Liver (tissue), 9 donors: ENCODE measurements around the gene USP53. TPM values are rescaled to one million over a fixed set of nuclear protein-coding genes. Genes with fewer than 3 reads are reported as not detected.

ENCODE experiments used
- DNase-seq: peaks from one replicate; pipeline ENCODE4 v3.0.0-alpha.2; 2017; ENCODE audit warnings: low spot score
- H3K27ac ChIP-seq, 2 donors: one replicate each; pipeline ENCODE4 v1.7.0; 2013; ENCODE audit warnings: inconsistent platforms in 2 of 2, low read length in 2 of 2, control low read depth in 1 of 2, low read depth in 1 of 2, mild to moderate bottlenecking in 1 of 2
- H3K27me3 ChIP-seq, 4 donors: one replicate each; pipeline versions ENCODE4 v1.6.1 to v1.7.0; 2013; ENCODE audit warnings: low read length in 3 of 4, inconsistent platforms in 1 of 4, mild to moderate bottlenecking in 1 of 4, moderate library complexity in 1 of 4; ENCODE audit not compliant: control insufficient read depth in 4 of 4, insufficient read depth in 4 of 4
- H3K36me3 ChIP-seq, 4 donors: one replicate each; pipeline versions ENCODE4 v1.6.1 to v1.7.0; 2013; ENCODE audit warnings: low read length in 3 of 4, mild to moderate bottlenecking in 3 of 4, low read depth in 1 of 4, moderate library complexity in 1 of 4; ENCODE audit not compliant: control insufficient read depth in 4 of 4, insufficient read depth in 3 of 4
- H3K4me1 ChIP-seq, 4 donors: one replicate each; pipeline versions ENCODE4 v1.6.1 to v1.7.0; 2013; ENCODE audit warnings: low read length in 3 of 4, mild to moderate bottlenecking in 3 of 4, moderate library complexity in 1 of 4; ENCODE audit not compliant: control insufficient read depth in 4 of 4, insufficient read depth in 4 of 4
- H3K4me3 ChIP-seq, 3 donors: one replicate each; pipeline versions ENCODE4 v1.6.1 to v1.7.0; 2013; ENCODE audit warnings: low read length in 3 of 3, control low read depth in 1 of 3, low read depth in 1 of 3, mild to moderate bottlenecking in 1 of 3
- H3K9ac ChIP-seq, 2 donors: one replicate each; pipeline ENCODE4 v1.7.0; 2013; ENCODE audit warnings: low read length in 2 of 2, mild to moderate bottlenecking in 2 of 2, moderate library complexity in 2 of 2, control low read depth in 1 of 2, low read depth in 1 of 2
- H3K9me3 ChIP-seq, 4 donors: one replicate each; pipeline versions ENCODE4 v1.6.1 to v1.7.0; 2013; ENCODE audit warnings: low read length in 3 of 4; ENCODE audit not compliant: control insufficient read depth in 4 of 4
- EGR1 ChIP-seq, 2 donors: IDR thresholded peaks; 2 replicates each; pipeline ENCODE4 v1.6.1; 2016 to 2018; ENCODE audit warnings: antibody characterized with exemption in 2 of 2, low read depth in 2 of 2
- FOXA1 ChIP-seq: IDR thresholded peaks from 2 replicates; pipeline ENCODE4 v1.6.1; 2016; ENCODE audit warnings: antibody characterized with exemption
- FOXA2 ChIP-seq: IDR thresholded peaks from 2 replicates; pipeline ENCODE4 v1.6.1; 2016; ENCODE audit warnings: antibody characterized with exemption
- HNF4A ChIP-seq, 2 donors: conservative IDR thresholded peaks; 2 replicates each; pipeline ENCODE4 v1.6.1; 2016; ENCODE audit warnings: antibody characterized with exemption in 2 of 2, mild to moderate bottlenecking in 2 of 2
- NR2F2 ChIP-seq: IDR thresholded peaks from 2 replicates; pipeline ENCODE4 v1.6.1; 2016; ENCODE audit warnings: antibody characterized with exemption
- RAD21 ChIP-seq, 2 donors: IDR thresholded peaks; 2 replicates each; pipeline ENCODE4 v1.6.1; 2016; ENCODE audit warnings: antibody characterized with exemption in 2 of 2, mild to moderate bottlenecking in 2 of 2
- RXRA ChIP-seq, 2 donors: IDR thresholded peaks; 2 replicates each; pipeline ENCODE4 v1.6.1; 2017 to 2018; ENCODE audit warnings: antibody characterized with exemption in 2 of 2, mild to moderate bottlenecking in 1 of 2
- SP1 ChIP-seq: IDR thresholded peaks from 2 replicates; pipeline ENCODE4 v1.6.1; 2018; ENCODE audit warnings: antibody characterized with exemption, mild to moderate bottlenecking
- YY1 ChIP-seq: IDR thresholded peaks from 2 replicates; pipeline ENCODE4 v1.6.1; 2016; ENCODE audit warnings: antibody characterized with exemption, mild to moderate bottlenecking
- ZBTB33 ChIP-seq: IDR thresholded peaks from 2 replicates; pipeline ENCODE4 v1.6.1; 2016; ENCODE audit warnings: antibody characterized with exemption
- WGBS: extraction: QIAGEN DNeasy Blood & Tissue Kit; methylation state at CpG from one replicate; pipeline ENCODE4 v1.1.7; 2013; 5-methylcytosine and 5-hydroxymethylcytosine counted together
- polyA plus RNA-seq, 2 donors: library from polyadenylated mRNA; stranded (reverse) in 1 of 2; unstranded in 1 of 2; fragments of 200-250 nt in 1 of 2; fragments of >200 nt in 1 of 2; fragmentation: Nextera tagmentation in 1 of 2; extraction: Ambion mirVana in 1 of 2; gene quantifications; one replicate each; pipeline versions ENCODE4 v1.2.1 to v1.2.3, GENCODE V29; 2013 to 2015
- total RNA-seq, 2 donors: library from RNA; depleted of rRNA; stranded (reverse); fragments of >200 nt; gene quantifications; one replicate each; pipeline ENCODE4 v1.2.3, GENCODE V29; 2014
- TF ChIP-seq, protein P1 (sequence below): fragments of 150-350 bp; IDR thresholded peaks from 2 replicates; pipeline ENCODE4 v1.5.1; 2017; ENCODE audit warnings: improper control_type of control experiment, low read depth, low read length; ENCODE audit not compliant: missing input control
- TF ChIP-seq, protein P2 (sequence below): IDR thresholded peaks from 2 replicates; pipeline ENCODE4 v1.6.1; 2016; ENCODE audit warnings: antibody characterized with exemption, mild to moderate bottlenecking
- TF ChIP-seq, protein P3 (sequence below): IDR thresholded peaks from 2 replicates; pipeline ENCODE4 v1.6.1; 2016; ENCODE audit warnings: antibody characterized with exemption
- TF ChIP-seq, protein P4 (sequence below): IDR thresholded peaks from 2 replicates; pipeline ENCODE4 v1.6.1; 2016; ENCODE audit warnings: antibody characterized with exemption
- donor health status: healthy.
- donor health status: healthy.
- donor health status: healthy.
- donor health status: healthy.
- donor health status: healthy.

Gene USP53
- total and polyA plus RNA-seq, 4 donors = 4.7 to 20.7 (median 5.9) TPM

- Histone ChIP-seq H3K27ac (no peak overlapping the region), H3K4me3 (no peak overlapping the region), H3K4me1 (peaks cover 0 to 2% (median 0%) of the 10 kb centered on the region in 4 donors), H3K36me3 (peaks cover 1 to 20% (median 8%) of the 10 kb centered on the region in 4 donors), H3K9me3 (no peaks in the 10 kb centered on the region), H3K27me3 (no peaks in the 10 kb centered on the region), H3K9ac (no peak overlapping the region)
- no peak for DNase-seq
- 69% methylated on average over 1 of the region's 1 CpG for WGBS
- TF ChIP-seq NR2F2 (no peak), SP1 (no peak), RAD21 (IDR thresholded peaks at IDR 0.05) (no peak), ZBTB33 (no peak), FOXA2 (no peak), YY1 (no peak), RXRA (IDR thresholded peaks at IDR 0.05) (no peak), HNF4A (conservative IDR thresholded peaks at IDR 0.05) (no peak), EGR1 (IDR thresholded peaks at IDR 0.05; ENCODE audit: low read depth in 2 of 2) (no peak)
- TF ChIP-seq, protein P1, sequence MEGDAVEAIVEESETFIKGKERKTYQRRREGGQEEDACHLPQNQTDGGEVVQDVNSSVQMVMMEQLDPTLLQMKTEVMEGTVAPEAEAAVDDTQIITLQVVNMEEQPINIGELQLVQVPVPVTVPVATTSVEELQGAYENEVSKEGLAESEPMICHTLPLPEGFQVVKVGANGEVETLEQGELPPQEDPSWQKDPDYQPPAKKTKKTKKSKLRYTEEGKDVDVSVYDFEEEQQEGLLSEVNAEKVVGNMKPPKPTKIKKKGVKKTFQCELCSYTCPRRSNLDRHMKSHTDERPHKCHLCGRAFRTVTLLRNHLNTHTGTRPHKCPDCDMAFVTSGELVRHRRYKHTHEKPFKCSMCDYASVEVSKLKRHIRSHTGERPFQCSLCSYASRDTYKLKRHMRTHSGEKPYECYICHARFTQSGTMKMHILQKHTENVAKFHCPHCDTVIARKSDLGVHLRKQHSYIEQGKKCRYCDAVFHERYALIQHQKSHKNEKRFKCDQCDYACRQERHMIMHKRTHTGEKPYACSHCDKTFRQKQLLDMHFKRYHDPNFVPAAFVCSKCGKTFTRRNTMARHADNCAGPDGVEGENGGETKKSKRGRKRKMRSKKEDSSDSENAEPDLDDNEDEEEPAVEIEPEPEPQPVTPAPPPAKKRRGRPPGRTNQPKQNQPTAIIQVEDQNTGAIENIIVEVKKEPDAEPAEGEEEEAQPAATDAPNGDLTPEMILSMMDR = no peak
- TF ChIP-seq, protein P2, sequence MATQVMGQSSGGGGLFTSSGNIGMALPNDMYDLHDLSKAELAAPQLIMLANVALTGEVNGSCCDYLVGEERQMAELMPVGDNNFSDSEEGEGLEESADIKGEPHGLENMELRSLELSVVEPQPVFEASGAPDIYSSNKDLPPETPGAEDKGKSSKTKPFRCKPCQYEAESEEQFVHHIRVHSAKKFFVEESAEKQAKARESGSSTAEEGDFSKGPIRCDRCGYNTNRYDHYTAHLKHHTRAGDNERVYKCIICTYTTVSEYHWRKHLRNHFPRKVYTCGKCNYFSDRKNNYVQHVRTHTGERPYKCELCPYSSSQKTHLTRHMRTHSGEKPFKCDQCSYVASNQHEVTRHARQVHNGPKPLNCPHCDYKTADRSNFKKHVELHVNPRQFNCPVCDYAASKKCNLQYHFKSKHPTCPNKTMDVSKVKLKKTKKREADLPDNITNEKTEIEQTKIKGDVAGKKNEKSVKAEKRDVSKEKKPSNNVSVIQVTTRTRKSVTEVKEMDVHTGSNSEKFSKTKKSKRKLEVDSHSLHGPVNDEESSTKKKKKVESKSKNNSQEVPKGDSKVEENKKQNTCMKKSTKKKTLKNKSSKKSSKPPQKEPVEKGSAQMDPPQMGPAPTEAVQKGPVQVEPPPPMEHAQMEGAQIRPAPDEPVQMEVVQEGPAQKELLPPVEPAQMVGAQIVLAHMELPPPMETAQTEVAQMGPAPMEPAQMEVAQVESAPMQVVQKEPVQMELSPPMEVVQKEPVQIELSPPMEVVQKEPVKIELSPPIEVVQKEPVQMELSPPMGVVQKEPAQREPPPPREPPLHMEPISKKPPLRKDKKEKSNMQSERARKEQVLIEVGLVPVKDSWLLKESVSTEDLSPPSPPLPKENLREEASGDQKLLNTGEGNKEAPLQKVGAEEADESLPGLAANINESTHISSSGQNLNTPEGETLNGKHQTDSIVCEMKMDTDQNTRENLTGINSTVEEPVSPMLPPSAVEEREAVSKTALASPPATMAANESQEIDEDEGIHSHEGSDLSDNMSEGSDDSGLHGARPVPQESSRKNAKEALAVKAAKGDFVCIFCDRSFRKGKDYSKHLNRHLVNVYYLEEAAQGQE = no peak
Measured at GRCh38 chr4:119243868-119244267, 31.4 kb downstream of the USP53 start.

DNA sequence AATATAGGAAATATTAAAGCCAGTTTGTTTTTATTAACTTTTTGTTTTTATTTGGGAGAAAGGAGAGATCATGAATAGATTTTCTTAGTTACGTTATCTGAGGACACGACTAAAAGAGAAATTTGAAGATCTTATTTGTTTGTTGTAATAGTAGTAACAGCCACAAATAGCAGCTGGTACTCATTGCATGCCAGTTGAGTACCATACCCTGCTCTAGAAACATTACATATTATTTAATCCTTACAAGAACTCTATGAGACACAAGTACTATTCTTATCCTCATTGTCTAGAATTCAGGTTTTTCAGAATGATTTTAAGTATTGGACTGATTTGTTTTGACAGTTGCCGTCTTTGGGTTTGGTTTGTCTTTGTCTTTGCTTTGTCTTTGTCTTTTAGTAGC is 31.8 kb downstream of the USP53 start:
- no peak for DNase-seq
- Histone ChIP-seq H3K4me1 (peaks cover 0 to 2% (median 0%) of the 10 kb centered on the region in 4 donors), H3K27me3 (no peaks in the 10 kb centered on the region), H3K9ac (no peak overlapping the region), H3K27ac (no peak overlapping the region), H3K9me3 (no peaks in the 10 kb centered on the region), H3K4me3 (no peak overlapping the region), H3K36me3 (peaks cover 1 to 22% (median 11%) of the 10 kb centered on the region in 4 donors)
- no peak for TF ChIP-seq RXRA (IDR thresholded peaks at IDR 0.05)
- TF ChIP-seq, protein P3, sequence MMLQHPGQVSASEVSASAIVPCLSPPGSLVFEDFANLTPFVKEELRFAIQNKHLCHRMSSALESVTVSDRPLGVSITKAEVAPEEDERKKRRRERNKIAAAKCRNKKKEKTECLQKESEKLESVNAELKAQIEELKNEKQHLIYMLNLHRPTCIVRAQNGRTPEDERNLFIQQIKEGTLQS = no peak
- TF ChIP-seq, protein P4, sequence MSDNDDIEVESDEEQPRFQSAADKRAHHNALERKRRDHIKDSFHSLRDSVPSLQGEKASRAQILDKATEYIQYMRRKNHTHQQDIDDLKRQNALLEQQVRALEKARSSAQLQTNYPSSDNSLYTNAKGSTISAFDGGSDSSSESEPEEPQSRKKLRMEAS = no peak
- no peak for TF ChIP-seq RAD21 (IDR thresholded peaks at IDR 0.05)
- TF ChIP-seq FOXA1 = no peak
- TF ChIP-seq, protein P1 = no peak
- no peak for TF ChIP-seq HNF4A (conservative IDR thresholded peaks at IDR 0.05)
- 84% methylated on average over 3 of the region's 3 CpGs for WGBS
